ENCODE results near the gene WNT5A. TPM values are rescaled to one million over a fixed set of nuclear protein-coding genes. Genes with fewer than 3 reads are reported as not detected.

Gene WNT5A
- total RNA-seq, 1 experiment from 2014 or later = 174 TPM

DNA sequence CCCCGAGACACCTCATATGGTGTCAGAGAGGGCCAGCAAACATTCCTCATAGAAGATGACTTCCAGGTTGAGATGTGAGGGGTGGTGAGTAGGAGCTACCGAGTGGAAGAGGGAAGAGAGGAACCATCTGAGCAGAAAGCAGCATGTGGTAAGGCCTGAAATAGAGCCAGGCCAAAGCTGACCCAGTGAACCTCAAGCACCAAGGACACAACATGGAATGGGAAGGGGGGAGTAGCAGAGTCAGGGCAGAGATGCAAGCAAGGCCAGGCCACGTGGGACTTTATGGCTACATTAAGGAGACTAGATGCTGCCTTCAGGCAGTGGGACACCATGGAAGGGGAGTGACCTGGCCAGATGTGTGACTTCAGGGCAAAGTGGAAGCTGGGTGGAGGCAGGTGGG lies 38.3 kb upstream of the WNT5A start:
- no peaks in the 10 kb centered on the region for H3K9me2 ChIP-seq (ENCODE audit: insufficient read depth)
- no peak overlapping the region for H3K4me3 ChIP-seq
- no peak for TF ChIP-seq EZH2 (IDR thresholded peaks at IDR 0.05; ENCODE audit: low read depth)
- TF ChIP-seq, protein P1, sequence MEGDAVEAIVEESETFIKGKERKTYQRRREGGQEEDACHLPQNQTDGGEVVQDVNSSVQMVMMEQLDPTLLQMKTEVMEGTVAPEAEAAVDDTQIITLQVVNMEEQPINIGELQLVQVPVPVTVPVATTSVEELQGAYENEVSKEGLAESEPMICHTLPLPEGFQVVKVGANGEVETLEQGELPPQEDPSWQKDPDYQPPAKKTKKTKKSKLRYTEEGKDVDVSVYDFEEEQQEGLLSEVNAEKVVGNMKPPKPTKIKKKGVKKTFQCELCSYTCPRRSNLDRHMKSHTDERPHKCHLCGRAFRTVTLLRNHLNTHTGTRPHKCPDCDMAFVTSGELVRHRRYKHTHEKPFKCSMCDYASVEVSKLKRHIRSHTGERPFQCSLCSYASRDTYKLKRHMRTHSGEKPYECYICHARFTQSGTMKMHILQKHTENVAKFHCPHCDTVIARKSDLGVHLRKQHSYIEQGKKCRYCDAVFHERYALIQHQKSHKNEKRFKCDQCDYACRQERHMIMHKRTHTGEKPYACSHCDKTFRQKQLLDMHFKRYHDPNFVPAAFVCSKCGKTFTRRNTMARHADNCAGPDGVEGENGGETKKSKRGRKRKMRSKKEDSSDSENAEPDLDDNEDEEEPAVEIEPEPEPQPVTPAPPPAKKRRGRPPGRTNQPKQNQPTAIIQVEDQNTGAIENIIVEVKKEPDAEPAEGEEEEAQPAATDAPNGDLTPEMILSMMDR (conservative IDR thresholded peaks at IDR 0.05) = no peak
- no peaks in the 10 kb centered on the region for H4K20me1 ChIP-seq (ENCODE audit: insufficient read depth)
- no peaks in the 10 kb centered on the region for H3K27me3 ChIP-seq (ENCODE audit: insufficient read depth, low read depth)
- BruUV-seq (replicated peaks) = no TSS peak
- DNase-seq = no peak
- H3K4me1 ChIP-seq (replicated peaks; ENCODE audit: insufficient read depth) = peaks cover 21% of the 10 kb centered on the region
- H3F3A ChIP-seq (ENCODE audit: insufficient read depth, low read depth) = peaks cover 5% of the 10 kb centered on the region; the same call in 1 of the 2 replicates
- ChIA-PET CTCF (no interaction called here), POLR2A (ENCODE audit: unreplicated experiment) (no interaction called here)
- no peaks in the 10 kb centered on the region for H3K79me2 ChIP-seq (ENCODE audit: low read depth)
- intact Hi-C loops (cut with micrococcal nuclease; ENCODE audit: unreplicated experiment) = no loop called here
- H2AFZ ChIP-seq = no peak overlapping the region
- no peaks in the 10 kb centered on the region for H3K9me3 ChIP-seq (ENCODE audit: insufficient read depth, low read depth)
- no peaks in the 10 kb centered on the region for H3K36me3 ChIP-seq (ENCODE audit: low read depth)
- H3K27ac ChIP-seq = peak overlapping the region; percentile 67
- no peak overlapping the region for H3K4me2 ChIP-seq

DNA sequence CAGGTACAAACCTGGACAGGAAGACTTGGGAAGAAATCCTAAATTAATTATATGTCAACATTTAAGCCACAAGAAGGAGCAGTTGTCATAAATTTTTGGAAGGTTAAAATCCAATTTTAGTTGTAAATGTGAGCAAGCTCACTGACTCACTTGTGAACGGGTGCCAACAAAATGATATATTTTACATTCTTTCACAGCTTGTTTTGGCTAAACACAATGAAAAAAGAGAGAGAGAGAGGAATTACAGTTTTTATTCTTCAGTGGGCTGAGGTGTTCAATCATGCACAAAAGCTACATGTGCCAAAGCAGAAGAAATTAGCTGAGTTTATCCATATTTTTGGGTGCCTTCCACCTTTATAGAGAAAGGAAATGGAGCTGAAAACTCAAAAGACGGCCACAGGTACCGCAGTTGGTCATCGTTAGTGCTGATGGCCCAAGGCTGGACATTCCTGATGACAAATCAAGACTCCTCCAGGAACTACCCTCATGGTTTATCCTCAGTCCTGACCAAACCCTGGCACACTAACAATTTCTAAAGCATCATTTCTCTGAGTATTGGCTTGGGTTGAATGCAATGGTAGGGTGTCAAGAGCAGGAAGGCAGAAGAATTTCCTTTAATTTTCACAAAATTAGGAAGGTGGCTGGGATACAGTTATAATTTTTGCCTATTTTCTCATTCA lies 37.6 kb upstream of the WNT5A start:
- CTCF ChIA-PET = interaction anchor here (1.0 kb wide), 2 partner anchors 46 to 198 kb away, joined by 3 to 15 read pairs; no protein-coding TSS in a partner anchor
- Histone ChIP-seq H3K4me2 (peak overlapping the region; percentile 42), H4K20me1 (ENCODE audit: insufficient read depth) (no peaks in the 10 kb centered on the region), H3F3A (ENCODE audit: insufficient read depth, low read depth) (peaks cover 9% of the 10 kb centered on the region; the same call in 1 of the 2 replicates), H2AFZ (no peak overlapping the region), H3K36me3 (ENCODE audit: low read depth) (no peaks in the 10 kb centered on the region), H3K27ac (peak overlapping the region; percentile 67), H3K9me2 (ENCODE audit: insufficient read depth) (no peaks in the 10 kb centered on the region), H3K27me3 (ENCODE audit: insufficient read depth, low read depth) (no peaks in the 10 kb centered on the region), H3K4me3 (no peak overlapping the region), H3K9me3 (ENCODE audit: insufficient read depth, low read depth) (no peaks in the 10 kb centered on the region), H3K4me1 (replicated peaks; ENCODE audit: insufficient read depth) (peaks cover 27% of the 10 kb centered on the region), H3K79me2 (ENCODE audit: low read depth) (no peaks in the 10 kb centered on the region)
- DNase-seq = peak; percentile 55 to 76
- no peak for TF ChIP-seq EZH2 (IDR thresholded peaks at IDR 0.05; ENCODE audit: low read depth)
- TF ChIP-seq, protein P1 (conservative IDR thresholded peaks at IDR 0.05) = no peak
- no TSS peak for BruUV-seq (replicated peaks)
- POLR2A ChIA-PET (ENCODE audit: unreplicated experiment) = interaction anchor here (0.5 to 0.7 kb wide), 3 partner anchors 38 to 44 kb away, joined by 5 to 20 read pairs (median 7); no protein-coding TSS in a partner anchor
- intact Hi-C loops (cut with micrococcal nuclease; ENCODE audit: unreplicated experiment) = no loop called here

DNA sequence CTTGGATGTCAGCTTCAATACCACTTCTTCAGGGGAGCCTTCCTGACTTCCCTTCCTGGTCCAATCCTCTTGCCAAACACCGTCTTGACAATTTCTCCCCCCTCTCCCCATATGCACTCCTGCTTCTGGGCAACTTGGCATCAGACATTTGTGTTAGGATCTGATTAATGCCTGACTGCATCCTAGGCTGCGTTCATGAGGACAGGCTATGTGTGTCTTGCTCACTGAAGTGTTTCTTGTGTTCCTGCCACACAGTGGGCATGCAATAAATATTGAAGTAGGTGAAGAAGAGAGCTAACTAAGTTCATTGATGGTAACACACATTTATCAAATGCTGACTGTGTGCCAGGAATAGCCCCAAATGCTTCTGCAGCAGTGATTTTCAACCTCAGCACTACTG lies 36.4 kb upstream of the WNT5A start:
- CTCF ChIA-PET = no interaction called here
- POLR2A ChIA-PET (ENCODE audit: unreplicated experiment) = interaction anchor here (0.6 kb wide), 1 partner anchor 41 kb away, joined by 5 read pairs; no protein-coding TSS in a partner anchor
- DNase-seq = no peak
- no TSS peak for BruUV-seq (replicated peaks)
- Histone ChIP-seq H3K4me1 (replicated peaks; ENCODE audit: insufficient read depth) (peaks cover 39% of the 10 kb centered on the region), H3K79me2 (ENCODE audit: low read depth) (no peaks in the 10 kb centered on the region), H3K9me3 (ENCODE audit: insufficient read depth, low read depth) (no peaks in the 10 kb centered on the region), H3K4me2 (no peak overlapping the region), H3K36me3 (ENCODE audit: low read depth) (no peaks in the 10 kb centered on the region), H3F3A (ENCODE audit: insufficient read depth, low read depth) (peaks cover 21% of the 10 kb centered on the region; the same call in 1 of the 2 replicates), H3K27ac (no peak overlapping the region), H3K27me3 (ENCODE audit: insufficient read depth, low read depth) (no peaks in the 10 kb centered on the region), H3K9me2 (ENCODE audit: insufficient read depth) (no peaks in the 10 kb centered on the region), H2AFZ (no peak overlapping the region), H4K20me1 (ENCODE audit: insufficient read depth) (no peaks in the 10 kb centered on the region), H3K4me3 (no peak overlapping the region)
- TF ChIP-seq, protein P1 (conservative IDR thresholded peaks at IDR 0.05) = no peak
- TF ChIP-seq EZH2 (IDR thresholded peaks at IDR 0.05; ENCODE audit: low read depth) = no peak
- intact Hi-C loops (cut with micrococcal nuclease; ENCODE audit: unreplicated experiment) = no loop called here

Measured in PC-9 (cell line).